Naive B cell (primary cell): Measurements from ENCODE around the gene DLX2. TPM values are rescaled to one million over a fixed set of nuclear protein-coding genes. Genes with fewer than 3 reads are reported as not detected.
A peak's percentile ranks its signal among the peaks of the same experiment; 100 is the strongest.

Experiments used
- ATAC-seq, 2 donors: fragments of 150-1000 bp; cut with Tn5 transposase; 2 replicates each; pipeline ENCODE4 v1.10.0; 2021; ENCODE audit warnings: low read depth in 2 of 2, mild to moderate bottlenecking in 2 of 2, moderate library complexity in 2 of 2
- DNase-seq: peaks from one replicate; pipeline ENCODE4 v3.0.0; 2022
- H3K27ac Mint-ChIP-seq, 6 donors: one replicate each; pipeline ENCODE4 v1.8.0; 2020 to 2022; ENCODE audit warnings: mild to moderate bottlenecking in 6 of 6, mixed read lengths in 6 of 6, moderate library complexity in 5 of 6, inconsistent platforms in 2 of 6
- H3K27me3 Mint-ChIP-seq, 3 donors: one replicate each; pipeline ENCODE4 v1.8.0; 2021 to 2022; ENCODE audit warnings: mixed read lengths in 3 of 3, mild to moderate bottlenecking in 1 of 3
- H3K36me3 Mint-ChIP-seq, 2 donors: one replicate each; pipeline ENCODE4 v1.8.0; 2020 to 2022; ENCODE audit warnings: mixed read lengths in 2 of 2, inconsistent platforms in 1 of 2, mild to moderate bottlenecking in 1 of 2
- H3K4me1 Mint-ChIP-seq, 3 donors: one replicate each; pipeline ENCODE4 v1.8.0; 2020 to 2022; ENCODE audit warnings: mixed read lengths in 3 of 3, inconsistent platforms in 1 of 3, mild to moderate bottlenecking in 1 of 3, moderate library complexity in 1 of 3
- H3K4me3 Mint-ChIP-seq, 8 donors: one replicate each; pipeline ENCODE4 v1.8.0; 2020 to 2022; ENCODE audit warnings: mild to moderate bottlenecking in 8 of 8, mixed read lengths in 8 of 8, moderate library complexity in 8 of 8, inconsistent platforms in 2 of 8
- H3K9me3 Mint-ChIP-seq, 7 donors: one replicate each; pipeline ENCODE4 v1.8.0; 2020 to 2022; ENCODE audit warnings: mixed read lengths in 7 of 7, mild to moderate bottlenecking in 5 of 7, inconsistent platforms in 2 of 7, moderate library complexity in 1 of 7
- polyA plus RNA-seq, 6 donors: library from polyadenylated mRNA; unstranded; fragments of 300-500 nt; fragmentation: Illumina TruSeq; gene quantifications; one replicate each; pipeline ENCODE4 v1.2.3, GENCODE V29; 2021; ENCODE audit warnings: low read depth in 6 of 6

Gene DLX2
- polyA plus RNA-seq, 6 donors from 2014 or later: not detected

GRCh38 chr2:172088245-172089004 lies 14.3 kb downstream of the DLX2 start:
- Mint-ChIP-seq H3K27me3 (peaks cover 78 to 91% (median 88%) of the 10 kb centered on the region in 3 donors), H3K4me3 (peak overlapping the region; percentile 26 to 84 (median 72)), H3K36me3 (peaks cover 7 to 22% of the 10 kb centered on the region in 2 donors), H3K27ac (peak overlapping the region in 4 of 6 donors; percentile 84 to 99 (median 94)), H3K4me1 (peaks cover 23 to 40% (median 28%) of the 10 kb centered on the region in 3 donors), H3K9me3 (peaks cover 2 to 48% (median 34%) of the 10 kb centered on the region in 7 donors)
- no peak for ATAC-seq
- no peak for DNase-seq

- Mint-ChIP-seq H3K27ac (peak overlapping the region in 4 of 6 donors; percentile 84 to 99 (median 94)), H3K36me3 (peaks cover 7 to 16% of the 10 kb centered on the region in 2 donors), H3K4me3 (peak overlapping the region in 6 of 8 donors; percentile 31 to 84 (median 52)), H3K4me1 (peaks cover 19 to 40% (median 28%) of the 10 kb centered on the region in 3 donors), H3K27me3 (peaks cover 72 to 88% (median 88%) of the 10 kb centered on the region in 3 donors), H3K9me3 (peaks cover 2 to 48% (median 32%) of the 10 kb centered on the region in 7 donors)
- no peak for ATAC-seq
- no peak for DNase-seq
Measured at GRCh38 chr2:172087780-172088244, 14.9 kb downstream of the DLX2 start.

GRCh38 chr2:172087207-172087779 lies 15.4 kb downstream of the DLX2 start:
- peaks cover 70 to 88% (median 88%) of the 10 kb centered on the region in 3 donors for H3K27me3 Mint-ChIP-seq
- ATAC-seq: no peak
- H3K9me3 Mint-ChIP-seq: peaks cover 0 to 43% (median 30%) of the 10 kb centered on the region in 7 donors
- peaks cover 19 to 40% (median 28%) of the 10 kb centered on the region in 3 donors for H3K4me1 Mint-ChIP-seq
- DNase-seq: no peak
- H3K4me3 Mint-ChIP-seq: peak overlapping the region in 7 of 8 donors; percentile 15 to 84 (median 68)
- peaks cover 7 to 14% of the 10 kb centered on the region in 2 donors for H3K36me3 Mint-ChIP-seq
- H3K27ac Mint-ChIP-seq: peak overlapping the region in 5 of 6 donors; percentile 38 to 99 (median 94)

GRCh38 chr2:172086241-172087206 lies 16.2 kb downstream of the DLX2 start:
- peak overlapping the region; percentile 30 to 88 (median 73) for H3K4me3 Mint-ChIP-seq
- peaks cover 7 to 14% of the 10 kb centered on the region in 2 donors for H3K36me3 Mint-ChIP-seq
- DNase-seq: no peak
- peaks cover 70 to 88% (median 82%) of the 10 kb centered on the region in 3 donors for H3K27me3 Mint-ChIP-seq
- H3K4me1 Mint-ChIP-seq: peaks cover 19 to 40% (median 28%) of the 10 kb centered on the region in 3 donors
- peaks cover 0 to 36% (median 30%) of the 10 kb centered on the region in 7 donors for H3K9me3 Mint-ChIP-seq
- ATAC-seq: peak; percentile 20 to 34
- H3K27ac Mint-ChIP-seq: peak overlapping the region in 5 of 6 donors; percentile 80 to 99 (median 94)

GRCh38 chr2:172085460-172086159 lies 17.1 kb downstream of the DLX2 start, which contains the start of gene DLX1:
Gene DLX1, plus strand, starts transcription at chr2:172085507. Its CDS starts 171 bp downstream, at chr2:172085678.
- Mint-ChIP-seq H3K9me3 (peaks cover 0 to 42% (median 35%) of the 10 kb centered on the region in 7 donors), H3K4me3 (peak within 1 kb of the TSS; percentile 73 to 88 (median 85)), H3K27me3 (peaks cover 70 to 93% (median 84%) of the 10 kb centered on the region in 3 donors), H3K4me1 (peaks cover 19 to 40% (median 32%) of the 10 kb centered on the region in 3 donors), H3K27ac (peak within 1 kb of the TSS in 5 of 6 donors; percentile 84 to 99 (median 95)), H3K36me3 (peaks cover 7 to 14% of the 10 kb centered on the region in 2 donors)
- DNase-seq: no peak
- no peak for ATAC-seq

GRCh38 chr2:172084645-172085459 lies 17.8 kb downstream of the DLX2 start:
- Mint-ChIP-seq H3K27ac (peak overlapping the region in 5 of 6 donors; percentile 84 to 96 (median 95)), H3K9me3 (peaks cover 0 to 49% (median 39%) of the 10 kb centered on the region in 7 donors), H3K4me1 (peaks cover 19 to 46% (median 33%) of the 10 kb centered on the region in 3 donors), H3K27me3 (peaks cover 76 to 93% (median 84%) of the 10 kb centered on the region in 3 donors), H3K36me3 (peaks cover 7 to 14% of the 10 kb centered on the region in 2 donors), H3K4me3 (peak overlapping the region; percentile 73 to 88 (median 85))
- DNase-seq (no peak), ATAC-seq (peak; percentile 32 to 60)

GRCh38 chr2:172084395-172084644 lies 18.4 kb downstream of the DLX2 start:
- peak overlapping the region in 7 of 8 donors; percentile 73 to 88 (median 84) for H3K4me3 Mint-ChIP-seq
- H3K4me1 Mint-ChIP-seq: peaks cover 19 to 47% (median 33%) of the 10 kb centered on the region in 3 donors
- H3K36me3 Mint-ChIP-seq: peaks cover 7 to 14% of the 10 kb centered on the region in 2 donors
- peaks cover 0 to 52% (median 40%) of the 10 kb centered on the region in 7 donors for H3K9me3 Mint-ChIP-seq
- peaks cover 78 to 94% (median 84%) of the 10 kb centered on the region in 3 donors for H3K27me3 Mint-ChIP-seq
- ATAC-seq (no peak), DNase-seq (no peak)
- H3K27ac Mint-ChIP-seq: peak overlapping the region in 5 of 6 donors; percentile 47 to 95 (median 91)

GRCh38 chr2:172083628-172084394 lies 18.9 kb downstream of the DLX2 start:
- H3K27me3 Mint-ChIP-seq: peaks cover 77 to 99% (median 84%) of the 10 kb centered on the region in 3 donors
- peak overlapping the region; percentile 56 to 88 (median 84) for H3K4me3 Mint-ChIP-seq
- H3K36me3 Mint-ChIP-seq: peaks cover 7 to 14% of the 10 kb centered on the region in 2 donors
- peak overlapping the region; percentile 47 to 95 (median 88) for H3K27ac Mint-ChIP-seq
- peaks cover 0 to 48% (median 39%) of the 10 kb centered on the region in 7 donors for H3K9me3 Mint-ChIP-seq
- ATAC-seq (no peak), DNase-seq (no peak)
- peaks cover 19 to 47% (median 33%) of the 10 kb centered on the region in 3 donors for H3K4me1 Mint-ChIP-seq

GRCh38 chr2:172082944-172083627 lies 19.6 kb downstream of the DLX2 start:
- Mint-ChIP-seq H3K27ac (peak overlapping the region in 5 of 6 donors; percentile 49 to 95 (median 91)), H3K4me3 (peak overlapping the region in 7 of 8 donors; percentile 9 to 86 (median 56)), H3K4me1 (peaks cover 14 to 41% (median 33%) of the 10 kb centered on the region in 3 donors), H3K36me3 (peaks cover 0 to 8% of the 10 kb centered on the region in 2 donors), H3K9me3 (peaks cover 0 to 41% (median 35%) of the 10 kb centered on the region in 7 donors), H3K27me3 (peaks cover 70 to 99% (median 84%) of the 10 kb centered on the region in 3 donors)
- ATAC-seq (no peak), DNase-seq (no peak)
